WI38 (cell line): ENCODE measurements around the gene SDHB.

Experiments
- H3K4me3 ChIP-seq: 2 replicates; pipeline ENCODE4 v1.5.1; 2011; ENCODE audit warnings: low read depth, mild to moderate bottlenecking, control low read depth, low read length
- TF ChIP-seq, protein P1 (sequence below): IDR thresholded peaks from 2 replicates; pipeline ENCODE4 v1.5.1; 2012; ENCODE audit warnings: low read depth, mild to moderate bottlenecking, control low read depth, low read length

SDHB gene

DNA sequence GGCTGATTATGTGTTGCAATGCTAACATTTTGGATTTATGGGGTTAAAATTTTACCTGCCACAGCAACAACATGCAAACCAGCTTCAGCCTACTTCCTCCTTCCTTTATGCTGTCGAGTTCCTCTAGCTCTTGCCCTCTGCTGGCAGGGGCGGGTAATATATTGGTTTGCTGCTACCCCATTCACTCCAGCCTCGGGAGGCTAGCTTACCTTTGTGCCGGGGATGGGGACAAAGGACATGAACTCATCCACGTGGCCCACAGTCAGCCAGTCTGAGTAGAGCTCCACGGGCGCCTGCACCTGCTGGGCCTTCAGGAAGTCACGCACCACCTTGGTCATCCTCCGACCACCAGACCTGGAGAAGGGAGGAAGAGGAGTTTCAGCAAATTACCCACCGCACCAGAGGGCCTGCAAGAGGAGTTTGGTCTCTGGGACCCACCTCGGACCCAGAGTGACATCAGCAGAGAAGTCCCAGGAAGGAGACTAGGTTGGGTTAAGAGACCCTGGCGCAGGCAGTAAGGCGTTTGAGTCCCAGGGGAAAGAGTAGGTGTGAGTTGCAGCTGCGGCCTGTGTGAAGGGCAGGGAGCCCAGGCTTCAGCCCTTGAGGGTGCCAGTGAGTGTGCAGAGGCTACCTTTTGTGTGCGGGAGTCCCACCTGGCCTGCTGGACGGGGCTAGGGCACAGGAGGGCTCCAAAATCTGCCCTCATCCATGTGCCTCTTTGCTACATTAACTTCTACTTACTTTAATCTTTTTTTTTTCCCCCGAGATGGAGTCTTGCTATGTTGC is 21.8 kb upstream of the SDHB start:
- H3K4me3 ChIP-seq = no peak overlapping the region
- TF ChIP-seq, protein P1, sequence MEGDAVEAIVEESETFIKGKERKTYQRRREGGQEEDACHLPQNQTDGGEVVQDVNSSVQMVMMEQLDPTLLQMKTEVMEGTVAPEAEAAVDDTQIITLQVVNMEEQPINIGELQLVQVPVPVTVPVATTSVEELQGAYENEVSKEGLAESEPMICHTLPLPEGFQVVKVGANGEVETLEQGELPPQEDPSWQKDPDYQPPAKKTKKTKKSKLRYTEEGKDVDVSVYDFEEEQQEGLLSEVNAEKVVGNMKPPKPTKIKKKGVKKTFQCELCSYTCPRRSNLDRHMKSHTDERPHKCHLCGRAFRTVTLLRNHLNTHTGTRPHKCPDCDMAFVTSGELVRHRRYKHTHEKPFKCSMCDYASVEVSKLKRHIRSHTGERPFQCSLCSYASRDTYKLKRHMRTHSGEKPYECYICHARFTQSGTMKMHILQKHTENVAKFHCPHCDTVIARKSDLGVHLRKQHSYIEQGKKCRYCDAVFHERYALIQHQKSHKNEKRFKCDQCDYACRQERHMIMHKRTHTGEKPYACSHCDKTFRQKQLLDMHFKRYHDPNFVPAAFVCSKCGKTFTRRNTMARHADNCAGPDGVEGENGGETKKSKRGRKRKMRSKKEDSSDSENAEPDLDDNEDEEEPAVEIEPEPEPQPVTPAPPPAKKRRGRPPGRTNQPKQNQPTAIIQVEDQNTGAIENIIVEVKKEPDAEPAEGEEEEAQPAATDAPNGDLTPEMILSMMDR = peak; percentile 38; the same call in 1 of the 2 replicates

GRCh38 chr1:17071794-17072193 is 18.0 kb upstream of the SDHB start:
- TF ChIP-seq, protein P1 = no peak
- no peak overlapping the region for H3K4me3 ChIP-seq

DNA sequence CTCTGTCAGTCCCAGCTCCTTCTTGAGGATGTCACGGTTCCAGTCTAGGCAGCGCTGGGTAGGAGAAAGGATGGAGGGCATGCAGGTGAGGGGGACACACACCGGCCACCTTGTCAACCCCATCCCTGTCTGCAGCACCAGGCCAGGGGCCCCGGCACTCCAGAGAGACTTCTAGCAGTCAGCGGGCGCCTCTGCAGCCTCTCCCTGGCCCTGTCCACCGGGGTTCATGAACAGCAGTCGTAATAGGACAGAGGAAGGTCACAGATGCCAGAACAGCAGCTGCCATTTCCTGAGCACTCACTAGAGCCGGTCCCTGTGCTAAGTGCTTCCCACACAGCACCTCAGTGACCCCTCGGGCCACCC is 16.3 kb upstream of the SDHB start:
- TF ChIP-seq, protein P1 = no peak
- no peak overlapping the region for H3K4me3 ChIP-seq

GRCh38 chr1:17069452-17070162 is 15.8 kb upstream of the SDHB start:
- H3K4me3 ChIP-seq = no peak overlapping the region

GRCh38 chr1:17068789-17069188 is 15.0 kb upstream of the SDHB start:
- H3K4me3 ChIP-seq = no peak overlapping the region
- TF ChIP-seq, protein P1 = no peak

More at GRCh38 chr1:17069452-17070162, 15.8 kb upstream of the SDHB start:
- TF ChIP-seq, protein P1 = no peak

GRCh38 chr1:17067465-17068240 is 13.8 kb upstream of the SDHB start:
- no peak overlapping the region for H3K4me3 ChIP-seq
- TF ChIP-seq, protein P1 = no peak
